ENCODE measurements around the gene SLC38A6.
A peak's percentile ranks its signal among the peaks of the same experiment; 100 is the strongest.

SLC38A6 gene

DNA sequence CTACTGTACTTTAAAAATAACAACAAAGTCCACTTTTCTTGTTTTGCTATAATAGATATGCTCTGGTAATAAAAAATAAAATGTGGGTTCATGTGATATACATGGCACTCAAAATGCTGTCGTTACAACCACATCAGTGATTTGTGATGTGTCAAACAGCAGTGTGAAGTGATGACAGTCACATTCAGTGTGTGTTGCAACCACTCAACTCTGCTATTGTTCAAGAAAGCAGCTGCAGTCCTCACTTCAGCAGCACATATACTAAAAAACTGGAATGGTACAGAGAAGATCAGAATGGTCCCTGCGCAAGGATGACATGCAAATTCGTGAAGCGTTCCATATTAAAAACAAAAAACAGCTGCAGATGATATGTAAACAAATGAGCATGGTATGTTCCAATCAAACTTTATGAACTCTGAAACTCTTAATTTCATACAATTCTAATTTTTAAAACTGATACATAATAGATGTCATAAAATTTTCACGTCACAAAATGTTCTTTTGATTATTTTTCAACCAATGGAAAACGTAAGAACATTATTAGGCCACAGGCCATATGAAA is 6.9 kb upstream of the SLC38A6 start:
- no peak overlapping the region for H3K4me3 ChIP-seq (ENCODE audit: low read length)
- DNase-seq (ENCODE audit: low read depth) = no peak
- TF ChIP-seq, protein P1, sequence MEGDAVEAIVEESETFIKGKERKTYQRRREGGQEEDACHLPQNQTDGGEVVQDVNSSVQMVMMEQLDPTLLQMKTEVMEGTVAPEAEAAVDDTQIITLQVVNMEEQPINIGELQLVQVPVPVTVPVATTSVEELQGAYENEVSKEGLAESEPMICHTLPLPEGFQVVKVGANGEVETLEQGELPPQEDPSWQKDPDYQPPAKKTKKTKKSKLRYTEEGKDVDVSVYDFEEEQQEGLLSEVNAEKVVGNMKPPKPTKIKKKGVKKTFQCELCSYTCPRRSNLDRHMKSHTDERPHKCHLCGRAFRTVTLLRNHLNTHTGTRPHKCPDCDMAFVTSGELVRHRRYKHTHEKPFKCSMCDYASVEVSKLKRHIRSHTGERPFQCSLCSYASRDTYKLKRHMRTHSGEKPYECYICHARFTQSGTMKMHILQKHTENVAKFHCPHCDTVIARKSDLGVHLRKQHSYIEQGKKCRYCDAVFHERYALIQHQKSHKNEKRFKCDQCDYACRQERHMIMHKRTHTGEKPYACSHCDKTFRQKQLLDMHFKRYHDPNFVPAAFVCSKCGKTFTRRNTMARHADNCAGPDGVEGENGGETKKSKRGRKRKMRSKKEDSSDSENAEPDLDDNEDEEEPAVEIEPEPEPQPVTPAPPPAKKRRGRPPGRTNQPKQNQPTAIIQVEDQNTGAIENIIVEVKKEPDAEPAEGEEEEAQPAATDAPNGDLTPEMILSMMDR (IDR thresholded peaks at IDR 0.05; ENCODE audit: insufficient read depth, low read depth, low read length, missing control alignments) = no peak

DNA sequence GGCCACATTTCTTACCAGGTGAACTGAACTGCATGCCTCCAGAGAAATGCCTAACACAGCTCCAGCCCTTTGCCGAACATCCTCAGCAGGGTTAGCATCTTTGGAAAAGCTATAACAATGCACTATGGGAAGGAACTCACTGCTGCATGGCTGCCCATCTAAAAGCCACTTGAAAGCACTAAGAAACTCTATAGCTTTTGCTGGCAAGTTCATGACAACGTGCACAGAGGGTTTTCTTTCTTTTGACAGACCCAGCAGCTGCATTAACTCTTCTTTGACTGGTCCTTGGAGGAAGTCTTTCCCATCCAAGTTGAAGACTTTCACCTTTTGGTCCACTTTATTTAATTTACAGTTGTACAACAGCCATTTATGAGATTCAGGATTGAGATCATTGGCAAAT is 5.5 kb upstream of the SLC38A6 start:
- no peak overlapping the region for H3K4me3 ChIP-seq (ENCODE audit: low read length)
- TF ChIP-seq, protein P1 (IDR thresholded peaks at IDR 0.05; ENCODE audit: insufficient read depth, low read depth, low read length, missing control alignments) = no peak
- no peak for DNase-seq (ENCODE audit: low read depth)

DNA sequence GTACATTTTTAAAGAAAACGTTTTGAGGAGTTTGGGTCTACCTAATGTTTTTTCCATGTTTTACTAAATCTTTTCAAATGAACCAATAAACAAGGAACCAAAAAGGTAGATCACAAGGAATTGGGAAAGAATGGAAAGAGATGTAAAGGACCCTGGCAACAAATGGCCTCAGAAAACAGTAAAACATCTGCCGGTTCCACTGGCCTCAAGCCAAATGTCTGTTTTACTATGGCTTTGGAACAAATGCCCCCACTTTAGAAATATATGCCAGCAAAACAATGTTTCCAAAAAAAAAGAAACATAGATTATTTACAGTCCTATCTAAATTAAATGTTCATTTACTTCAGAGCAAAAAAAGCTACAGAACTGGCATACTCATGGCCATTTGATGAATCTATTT is 3.2 kb upstream of the SLC38A6 start:
- TF ChIP-seq, protein P1 (IDR thresholded peaks at IDR 0.05; ENCODE audit: insufficient read depth, low read depth, low read length, missing control alignments) = no peak
- peak overlapping the region; percentile 10 for H3K4me3 ChIP-seq (ENCODE audit: low read length)
- no peak for DNase-seq (ENCODE audit: low read depth)

DNA sequence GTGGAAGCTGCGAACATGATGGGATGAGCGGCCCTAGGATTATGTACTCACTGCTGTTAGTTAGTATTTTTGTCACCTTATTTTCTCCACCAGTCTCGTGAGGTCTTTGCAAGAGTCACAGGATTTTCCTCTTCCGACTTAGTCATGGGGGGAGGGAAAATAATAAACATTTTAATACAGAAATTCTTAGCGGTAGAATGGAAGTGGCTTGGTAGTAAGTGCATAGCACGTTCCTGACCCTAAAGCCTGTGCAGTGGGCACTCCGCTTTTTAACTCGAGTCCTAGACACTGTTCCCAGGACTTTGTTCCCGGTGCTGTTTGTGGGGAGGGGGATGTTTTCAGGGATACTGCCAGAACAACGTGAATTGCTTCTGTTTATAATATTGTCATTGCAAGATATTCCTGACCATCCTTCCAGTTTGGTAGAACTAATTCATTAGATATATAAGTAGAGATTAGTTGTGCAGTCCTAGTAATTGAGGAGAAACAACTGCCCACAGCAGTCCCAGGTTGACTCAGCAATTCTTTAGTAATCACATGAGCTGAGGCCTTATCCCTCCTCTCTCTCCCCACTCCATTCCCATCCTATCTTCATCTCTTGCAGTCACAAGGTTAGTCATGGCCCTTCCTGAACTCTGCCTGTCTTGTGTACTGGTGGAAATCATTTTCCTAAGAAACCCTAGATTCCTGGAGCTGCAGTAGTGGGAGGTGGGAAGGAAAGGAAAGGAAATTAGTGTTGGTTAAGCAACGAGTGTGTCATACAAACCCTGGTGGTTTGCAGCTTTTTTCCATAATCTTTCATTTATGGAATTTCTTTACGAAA is 799 bp downstream of the SLC38A6 start:
- TF ChIP-seq, protein P1 (IDR thresholded peaks at IDR 0.05; ENCODE audit: insufficient read depth, low read depth, low read length, missing control alignments) = no peak
- peak; percentile 73 for DNase-seq (ENCODE audit: low read depth)
- peak overlapping the region; percentile 92 for H3K4me3 ChIP-seq (ENCODE audit: low read length)

DNA sequence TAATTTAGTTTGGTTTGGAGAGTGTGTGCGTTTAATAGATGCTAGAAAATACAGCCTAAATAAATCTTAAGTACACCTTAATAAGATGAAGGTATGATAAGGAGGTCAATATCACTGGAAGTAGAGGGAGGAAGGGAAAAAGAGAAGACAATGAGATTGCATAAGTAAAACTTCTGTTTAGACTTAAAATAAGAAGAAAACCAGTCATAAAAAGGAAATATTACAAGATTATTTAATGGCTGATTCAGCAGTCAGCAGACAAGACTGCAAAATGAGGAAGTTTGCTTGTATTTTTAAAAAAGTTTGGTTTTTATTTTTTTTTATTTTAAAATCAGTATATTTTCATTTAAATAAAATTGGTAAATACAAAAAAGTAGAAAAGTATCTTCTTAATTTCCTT is 3.2 kb downstream of the SLC38A6 start:
- no peak overlapping the region for H3K4me3 ChIP-seq (ENCODE audit: low read length)
- TF ChIP-seq, protein P1 (IDR thresholded peaks at IDR 0.05; ENCODE audit: insufficient read depth, low read depth, low read length, missing control alignments) = no peak
- DNase-seq (ENCODE audit: low read depth) = no peak

DNA sequence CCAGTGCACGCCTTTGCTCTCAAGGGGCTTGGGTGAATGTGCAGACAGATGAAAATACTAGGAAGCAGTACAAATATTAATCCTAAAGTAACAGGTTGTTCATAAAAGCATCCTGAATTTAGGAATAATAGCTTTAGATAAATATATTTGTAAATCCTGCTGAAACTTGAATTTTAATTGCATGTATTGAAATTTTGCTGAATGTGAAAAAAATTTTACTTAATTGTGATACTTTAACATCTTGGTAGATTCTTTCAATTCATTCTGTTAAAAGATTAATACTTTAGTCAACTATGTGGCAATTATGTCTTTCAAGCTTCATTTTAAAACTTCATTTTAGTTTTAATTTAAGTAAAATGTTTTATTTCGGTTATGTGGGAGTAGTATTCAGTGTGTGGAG is 5.5 kb downstream of the SLC38A6 start:
- H3K4me3 ChIP-seq (ENCODE audit: low read length) = no peak overlapping the region
- no peak for DNase-seq (ENCODE audit: low read depth)
- TF ChIP-seq, protein P1 (IDR thresholded peaks at IDR 0.05; ENCODE audit: insufficient read depth, low read depth, low read length, missing control alignments) = no peak
